Renal cortical epithelial cell (primary cell): Measurements from ENCODE around the gene KCNQ4. TPM values are rescaled to one million over a fixed set of nuclear protein-coding genes. Genes with fewer than 3 reads are reported as not detected.

ENCODE experiments used
- DNase-seq: peaks from one replicate; pipeline ENCODE4 v3.0.0-alpha.2; 2011; ENCODE audit warnings: low read depth
- total RNA-seq: library from RNA; depleted of rRNA; stranded (reverse); fragments of >200 nt; gene quantifications from 2 replicates; pipeline ENCODE4 v1.2.3, GENCODE V29; 2014

KCNQ4 gene
- total RNA-seq, 1 donor from 2014 or later: 0.20 TPM

GRCh38 chr1:40857737-40858136 lies 74.2 kb downstream of the KCNQ4 start:
- no peak for DNase-seq

- no peak for DNase-seq
These were observed 75.3 kb downstream of the KCNQ4 start for GRCh38 chr1:40858856-40859416.

- DNase-seq: no peak
These were observed 77.2 kb downstream of the KCNQ4 start for GRCh38 chr1:40860706-40861223.

GRCh38 chr1:40861224-40862003 lies 77.8 kb downstream of the KCNQ4 start:
- no peak for DNase-seq

- DNase-seq: peak; percentile 88
These were observed 78.6 kb downstream of the KCNQ4 start, which contains the start of gene CITED4 for GRCh38 chr1:40862008-40862863. Gene CITED4, minus strand, starts transcription at chr1:40862363. Its CDS starts 236 bp downstream, at chr1:40862127.

GRCh38 chr1:40868051-40868723 lies 84.6 kb downstream of the KCNQ4 start:
- DNase-seq: peak; percentile 97

- DNase-seq: peak; percentile 54
These were observed 86.6 kb downstream of the KCNQ4 start for GRCh38 chr1:40870135-40870728.

- no peak for DNase-seq
These were observed 88.7 kb downstream of the KCNQ4 start for GRCh38 chr1:40872276-40872675.

- DNase-seq: no peak
These were observed 90.4 kb downstream of the KCNQ4 start for GRCh38 chr1:40873863-40874472.

- DNase-seq: no peak
These were observed 92.8 kb downstream of the KCNQ4 start for GRCh38 chr1:40876436-40876761.

GRCh38 chr1:40876891-40877290 lies 93.3 kb downstream of the KCNQ4 start:
- no peak for DNase-seq

GRCh38 chr1:40877698-40878097 lies 94.1 kb downstream of the KCNQ4 start:
- peak; percentile 97 for DNase-seq

GRCh38 chr1:40878906-40879305 lies 95.3 kb downstream of the KCNQ4 start:
- DNase-seq: no peak

GRCh38 chr1:40879482-40880175 lies 96.0 kb downstream of the KCNQ4 start:
- no peak for DNase-seq

GRCh38 chr1:40880813-40881549 lies 97.4 kb downstream of the KCNQ4 start:
- DNase-seq: no peak

GRCh38 chr1:40884055-40884795 lies 100.6 kb downstream of the KCNQ4 start:
- no peak for DNase-seq

- no peak for DNase-seq
These were observed 102.9 kb downstream of the KCNQ4 start for GRCh38 chr1:40886318-40887011.

GRCh38 chr1:40887012-40887378 lies 103.4 kb downstream of the KCNQ4 start:
- no peak for DNase-seq
